Endothelial cell of hepatic sinusoid (primary cell): Measurements from ENCODE around the gene UBE2K.
"Not testable (repeated sequence)": the region's sequence is repeated elsewhere in the genome, so short reads cannot be mapped to it uniquely, and the experiment has no call there.

Experiments used
- in situ Hi-C: cut with HindIII; loops from 2 replicates; pipeline ENCODE4 v1.10.0; 2017; ENCODE audit warnings: low sequenced_read_pairs

The UBE2K gene

DNA sequence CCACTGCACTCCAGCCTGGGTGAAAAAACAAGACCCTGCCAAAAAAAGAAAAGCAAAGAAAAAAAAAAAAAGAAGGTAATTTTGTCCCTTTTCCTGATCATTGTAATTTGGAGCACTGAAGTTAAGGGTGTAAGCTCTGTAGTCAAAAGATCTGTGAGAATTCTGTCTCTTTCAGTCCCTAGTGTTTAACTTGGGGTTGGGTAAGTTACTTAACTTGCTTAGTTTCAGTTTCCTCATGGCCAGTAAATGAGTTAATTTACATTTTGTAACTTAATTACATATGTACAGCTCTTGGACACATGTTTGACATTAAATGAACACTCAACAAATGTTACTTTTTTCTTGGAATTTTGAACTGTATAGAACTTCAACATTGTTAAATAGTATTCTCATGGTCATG, 10.9 kb upstream of the UBE2K start:
- in situ Hi-C loops = no loop called here

DNA sequence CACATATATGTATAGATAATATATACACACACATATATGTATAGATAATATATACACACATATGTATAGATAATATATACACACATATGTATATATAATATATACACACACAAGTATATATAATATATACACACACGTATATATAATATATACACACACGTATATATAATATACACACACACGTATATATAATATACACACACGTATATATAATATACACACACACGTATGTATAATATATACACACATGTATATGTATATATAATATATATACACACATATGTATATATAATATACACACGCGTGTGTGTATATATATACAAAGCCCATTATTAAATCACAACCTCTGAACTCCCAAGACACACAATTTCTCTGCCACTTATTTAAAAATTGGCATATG, 8.0 kb upstream of the UBE2K start:
- in situ Hi-C loops = no loop called here

DNA sequence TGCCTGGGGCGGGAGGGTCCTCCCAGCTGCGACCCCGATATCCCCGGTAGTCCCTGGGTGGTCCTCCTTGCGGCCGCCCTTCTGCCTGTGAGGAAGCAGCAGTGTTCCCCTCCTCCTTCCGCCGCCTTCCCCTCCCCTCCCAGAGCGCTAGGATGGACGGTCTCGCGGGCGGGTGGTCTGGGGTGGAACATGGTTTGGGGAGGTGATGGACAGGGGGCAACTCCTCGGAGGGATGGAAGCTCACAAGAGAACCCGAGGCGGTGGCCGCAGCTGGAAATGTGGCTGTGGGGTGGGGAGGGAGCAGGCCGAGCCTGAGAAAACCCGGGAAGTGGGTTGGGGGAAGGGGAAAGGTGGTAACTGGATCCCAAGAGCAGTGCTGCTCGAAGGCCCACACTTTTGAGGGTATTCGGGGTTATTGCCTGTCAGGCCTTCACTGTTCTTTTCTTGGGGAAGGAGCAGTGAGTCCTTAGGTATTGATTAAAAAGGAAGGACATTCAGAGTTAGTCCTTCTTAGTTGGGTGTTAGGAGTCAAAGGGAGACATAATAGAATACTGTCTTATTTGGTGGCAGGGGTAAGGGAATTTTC, 581 bp downstream of the UBE2K start:
- in situ Hi-C loops = no loop called here

DNA sequence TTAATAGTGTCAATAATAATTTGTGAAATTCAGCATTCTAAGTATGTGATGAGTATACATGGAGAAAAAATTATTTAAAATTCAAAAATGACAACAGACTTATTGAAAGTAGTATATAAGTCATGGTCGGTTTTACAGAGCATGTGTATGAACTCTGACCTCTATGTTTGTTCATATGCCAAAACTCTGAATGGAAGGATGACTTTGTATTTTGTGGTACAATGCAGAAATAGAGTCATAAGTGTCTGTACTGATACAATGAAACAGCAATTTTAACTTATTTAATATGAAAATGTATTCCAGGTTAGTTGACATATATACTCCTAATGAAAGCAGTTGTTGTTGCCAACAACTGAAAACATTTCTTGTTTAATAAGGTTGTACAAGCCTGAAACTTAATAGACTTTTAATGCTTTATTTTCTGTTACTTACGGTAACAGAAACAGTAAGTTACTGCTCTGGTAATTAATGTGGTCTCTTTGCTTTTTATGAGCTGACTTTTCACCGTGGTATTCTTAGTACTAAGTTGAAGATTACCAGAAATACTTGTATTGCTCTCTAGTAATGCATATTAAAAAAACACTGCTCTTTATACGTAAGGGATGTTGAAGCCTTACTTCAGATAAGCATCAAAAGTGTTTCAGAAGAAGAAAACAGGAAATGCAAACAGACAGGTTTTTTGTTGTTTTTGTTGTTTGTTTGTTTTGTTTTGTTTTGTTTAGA, 1.9 kb downstream of the UBE2K start:
- in situ Hi-C loops = no loop called here

DNA sequence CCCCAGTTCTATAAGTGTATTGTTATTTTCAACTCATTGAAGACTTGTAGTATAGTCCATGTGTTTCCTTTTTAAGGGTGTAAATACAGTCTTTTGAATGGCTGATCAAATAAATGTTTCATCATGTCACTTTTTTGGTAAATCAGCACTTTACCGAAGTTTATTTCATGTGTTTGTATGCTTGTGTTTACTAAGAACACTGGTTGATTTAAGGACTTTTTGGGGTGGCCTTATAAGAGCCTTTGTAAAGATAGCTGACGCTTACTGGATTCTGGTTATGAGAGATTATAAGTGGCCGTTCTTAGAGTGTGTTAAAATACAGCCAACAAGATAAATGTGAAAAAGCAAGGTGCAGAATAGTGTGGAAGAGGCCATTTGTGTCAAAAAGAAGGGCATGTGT, 2.6 kb downstream of the UBE2K start:
- in situ Hi-C loops = no loop called here

DNA sequence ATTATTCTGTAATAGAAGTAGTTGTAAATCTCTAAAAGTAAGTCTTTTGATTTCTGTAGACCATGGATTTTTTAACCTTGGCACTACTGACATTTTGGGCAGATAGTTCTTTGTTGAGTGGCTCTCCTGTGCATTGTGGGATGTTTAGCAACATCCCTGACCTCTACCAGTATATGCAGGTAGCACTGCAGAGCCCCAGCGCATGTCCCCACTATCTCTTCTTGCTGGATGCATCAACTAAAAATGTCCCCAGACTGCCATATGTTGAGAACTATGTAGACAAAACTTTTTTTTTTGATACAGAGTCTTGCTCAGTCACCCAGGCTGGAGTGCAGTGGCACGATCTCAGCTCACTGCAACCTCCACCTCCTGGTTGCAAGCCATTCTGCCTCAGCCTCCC, 4.8 kb downstream of the UBE2K start:
- in situ Hi-C loops = no loop called here

DNA sequence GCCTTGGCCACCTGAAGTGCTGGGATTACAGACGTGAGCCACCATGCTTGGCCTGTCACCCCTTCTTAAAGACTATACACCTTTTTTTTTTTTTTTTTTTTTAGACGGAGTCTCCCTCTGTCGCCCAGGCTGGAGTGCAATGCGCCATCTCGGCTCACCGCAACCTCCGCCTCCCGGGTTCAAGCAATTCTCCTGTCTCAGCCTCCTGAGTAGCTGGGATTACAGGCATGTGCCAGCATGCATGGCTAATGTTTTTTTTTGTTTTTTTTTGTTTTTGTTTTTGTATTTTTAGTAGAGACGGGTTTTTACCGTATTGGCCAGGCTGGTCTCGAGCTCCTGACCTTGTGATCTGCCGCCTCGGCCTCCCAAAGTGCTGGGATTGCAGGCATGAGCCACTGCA, 6.9 kb downstream of the UBE2K start:
- in situ Hi-C loops = not testable (repeated sequence)

DNA sequence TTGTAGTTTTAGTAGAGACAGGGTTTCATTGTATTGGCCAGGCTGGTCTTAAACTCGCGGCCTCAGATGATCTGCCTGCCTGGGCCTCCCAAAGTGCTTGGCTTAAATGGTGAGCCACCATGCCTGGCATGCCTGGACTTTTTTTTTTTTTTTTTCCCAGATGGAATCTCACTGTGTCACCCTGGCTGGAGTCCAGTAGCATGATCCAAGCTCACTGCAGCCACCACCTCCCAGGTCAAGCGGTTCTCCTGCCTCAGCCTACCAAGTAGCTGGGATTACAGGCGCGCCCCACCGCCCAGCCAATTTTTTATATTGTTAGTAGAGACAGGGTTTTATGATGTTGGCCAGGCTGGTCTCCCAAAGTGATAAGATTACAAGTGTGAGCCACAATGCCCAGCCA, 8.4 kb downstream of the UBE2K start:
- in situ Hi-C loops = no loop called here

DNA sequence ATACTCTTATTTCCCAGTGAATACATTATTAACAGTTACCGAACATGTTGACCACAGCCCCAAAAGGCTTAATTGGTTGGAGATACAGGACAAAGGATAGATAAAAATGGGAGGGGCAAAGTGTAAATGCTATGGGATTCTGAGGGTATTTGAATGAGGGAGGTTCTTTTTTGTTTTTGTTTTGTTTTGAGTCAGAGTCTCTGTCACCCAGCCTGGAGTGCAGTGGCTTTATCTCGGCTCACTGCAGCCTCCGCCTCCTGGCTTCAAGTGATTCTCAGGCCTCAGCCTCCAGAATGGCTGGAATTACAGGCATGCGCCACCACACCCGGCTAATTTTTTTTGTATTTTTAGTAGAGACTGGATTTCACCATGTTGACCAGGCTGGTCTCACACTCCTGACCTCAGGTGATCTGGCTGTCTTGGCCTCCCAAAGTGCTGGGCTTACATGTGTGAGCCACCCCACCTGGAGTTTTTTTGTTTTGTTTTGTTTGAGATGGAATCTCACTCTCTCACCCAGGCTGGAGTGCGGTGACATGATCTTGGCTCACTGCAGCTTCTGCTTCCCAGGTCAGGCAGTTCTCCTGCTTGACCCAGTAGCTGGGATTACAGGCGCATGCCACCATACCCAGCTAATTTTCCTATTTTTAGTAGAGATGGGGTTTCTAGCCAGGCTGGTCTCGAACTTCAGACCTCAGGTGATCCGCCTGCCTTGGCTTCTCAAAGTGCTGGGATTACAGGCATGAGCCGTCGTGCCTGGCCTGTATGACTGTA, 9.0 kb downstream of the UBE2K start:
- in situ Hi-C loops = no loop called here

DNA sequence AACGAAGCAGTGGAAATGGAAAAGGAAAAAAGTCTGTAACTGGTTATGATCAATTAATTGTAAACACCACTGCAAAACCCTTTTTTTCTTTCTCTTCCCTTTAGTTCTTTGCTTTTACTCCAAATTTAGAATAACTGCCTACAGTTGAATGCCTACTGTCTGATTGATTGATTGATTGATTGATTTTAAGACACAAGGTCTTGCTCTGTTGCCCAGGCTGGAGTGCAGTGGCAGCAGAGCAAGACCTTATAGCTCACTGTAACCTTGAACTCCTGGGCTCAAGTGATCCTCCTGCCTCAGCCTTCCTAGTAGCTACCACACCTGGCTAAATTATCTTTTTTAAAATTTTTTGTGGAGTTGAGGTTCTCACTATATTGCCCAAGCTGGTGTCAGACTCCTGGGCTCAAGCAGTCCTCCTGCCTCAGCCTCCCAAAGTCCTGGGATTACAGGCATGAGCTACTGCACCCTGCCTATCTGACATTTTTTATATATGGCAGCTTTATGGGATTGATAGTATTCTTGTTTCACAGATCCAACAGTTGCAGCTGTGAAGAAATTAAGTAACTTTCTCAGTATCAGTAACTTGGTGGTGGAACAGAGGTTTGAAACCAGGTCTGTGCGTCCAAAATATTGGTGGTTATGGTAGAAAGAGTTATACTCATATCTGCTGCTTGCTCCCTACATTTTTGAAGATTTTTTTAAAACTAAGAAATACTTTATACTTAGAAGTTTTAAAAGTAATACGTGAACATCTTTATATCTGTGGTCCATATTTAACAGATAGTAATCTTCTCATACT, 12.4 kb downstream of the UBE2K start:
- in situ Hi-C loops = no loop called here

DNA sequence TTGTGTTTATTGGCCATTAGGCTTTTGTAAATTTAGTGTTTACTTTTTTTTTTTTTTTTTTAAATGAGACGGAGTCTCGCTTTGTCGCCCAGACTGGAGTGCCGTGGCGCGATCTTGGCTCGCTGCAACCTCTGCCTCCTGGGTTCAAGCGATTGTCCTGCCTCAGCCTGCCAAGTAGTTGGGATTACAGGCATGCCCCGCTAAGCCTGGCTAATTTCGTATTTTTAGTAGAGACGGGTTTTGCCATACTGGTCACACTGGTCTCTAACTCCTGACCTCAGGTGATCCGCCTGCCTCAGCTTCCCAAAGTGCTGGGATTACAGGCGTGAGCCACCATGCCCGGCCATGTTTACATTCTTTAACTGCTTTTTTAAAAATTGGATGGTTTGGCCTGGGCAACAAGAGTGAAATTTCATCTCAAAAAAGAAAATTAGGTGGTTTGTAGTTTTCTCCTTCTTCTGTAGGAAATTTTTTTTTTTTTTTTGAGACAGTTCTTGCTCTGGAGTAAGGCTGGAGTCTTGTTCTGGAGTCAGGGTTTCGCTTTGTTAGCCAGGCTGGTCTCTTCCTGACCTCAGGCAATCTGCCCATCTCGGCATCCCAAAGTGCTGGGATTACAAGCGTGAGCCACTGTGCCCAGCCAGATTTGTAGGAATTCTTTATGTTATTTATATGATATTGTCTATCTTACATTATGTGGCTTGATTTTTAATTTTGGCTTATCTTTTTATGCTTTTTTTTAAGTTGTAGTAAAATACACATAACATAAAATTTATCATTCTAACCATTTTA, 15.1 kb downstream of the UBE2K start:
- in situ Hi-C loops = no loop called here

DNA sequence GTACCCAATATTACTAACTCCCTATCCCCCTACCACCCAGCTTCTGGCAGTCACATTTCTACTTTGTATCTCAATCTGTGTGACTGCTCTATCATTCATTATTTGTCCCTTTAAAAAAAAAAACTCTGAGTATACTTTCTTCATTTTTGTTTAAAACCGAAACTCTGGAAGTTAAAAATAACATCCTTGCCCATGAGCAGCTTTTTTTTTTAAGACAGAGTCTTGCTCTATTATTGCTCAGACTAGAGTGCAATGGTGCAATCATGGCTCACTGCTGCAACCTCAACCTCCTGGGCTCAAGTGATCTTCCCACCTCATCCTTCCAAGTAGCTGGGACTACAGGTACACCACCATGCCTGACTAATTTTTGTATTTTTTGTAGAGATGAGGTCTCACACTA, 15.8 kb downstream of the UBE2K start:
- in situ Hi-C loops = no loop called here

DNA sequence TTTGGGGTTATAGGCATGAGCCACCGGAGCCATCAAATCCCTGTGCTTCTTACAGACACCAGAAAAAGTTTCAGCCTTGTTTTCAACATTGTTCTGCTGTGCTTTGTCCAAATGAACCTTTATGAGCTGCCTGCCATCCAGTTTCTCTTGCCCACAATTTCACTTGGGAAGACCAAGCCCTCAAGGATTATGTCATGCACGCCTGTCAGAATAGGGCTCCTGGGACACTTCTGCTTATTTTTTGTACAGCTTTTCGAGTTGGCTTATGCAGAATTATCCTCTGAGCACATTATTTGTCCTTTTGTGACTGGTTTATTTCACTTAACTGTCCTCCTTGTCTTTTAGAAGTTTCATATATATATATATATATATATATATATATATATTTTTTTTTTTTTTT, 16.2 kb downstream of the UBE2K start:
- in situ Hi-C loops = no loop called here

DNA sequence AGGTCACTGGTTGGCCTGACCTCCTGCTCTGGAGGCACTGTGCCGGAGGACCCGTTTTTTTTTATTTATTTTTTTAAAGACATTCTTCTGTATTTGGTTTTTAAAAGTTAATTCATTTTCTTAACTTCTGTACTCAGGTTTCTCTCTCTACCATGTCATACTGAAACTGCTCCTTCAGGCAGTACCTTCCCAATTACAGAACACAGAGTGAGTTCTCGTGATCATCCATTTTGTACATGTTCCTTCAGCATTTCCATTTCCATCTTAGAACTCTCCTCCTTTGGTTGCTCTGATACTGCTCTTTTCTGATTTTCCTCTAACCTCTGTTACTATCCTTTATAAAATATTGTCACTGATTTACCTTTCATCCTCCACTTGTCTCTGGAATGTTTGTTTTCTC, 17.9 kb downstream of the UBE2K start:
- in situ Hi-C loops = no loop called here

DNA sequence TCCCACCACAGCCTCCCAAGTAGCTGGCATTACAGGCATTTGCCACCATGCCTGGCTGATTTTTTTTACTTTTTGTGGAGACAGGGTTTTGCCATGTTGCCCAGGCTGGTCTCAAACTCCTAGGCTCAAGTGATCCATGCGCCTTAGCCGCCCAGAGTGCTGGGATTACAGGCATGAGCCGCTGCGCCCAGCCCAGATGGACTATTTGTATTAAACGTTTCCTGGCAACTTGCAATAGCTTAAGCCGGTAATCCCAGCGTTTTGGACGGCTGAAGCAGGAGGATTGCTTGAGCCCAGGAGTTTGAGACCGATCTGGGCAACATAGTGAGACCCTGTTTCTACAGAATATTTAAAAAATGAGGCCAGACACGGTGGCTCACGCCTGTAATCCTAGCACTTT, 18.4 kb downstream of the UBE2K start:
- in situ Hi-C loops = no loop called here

DNA sequence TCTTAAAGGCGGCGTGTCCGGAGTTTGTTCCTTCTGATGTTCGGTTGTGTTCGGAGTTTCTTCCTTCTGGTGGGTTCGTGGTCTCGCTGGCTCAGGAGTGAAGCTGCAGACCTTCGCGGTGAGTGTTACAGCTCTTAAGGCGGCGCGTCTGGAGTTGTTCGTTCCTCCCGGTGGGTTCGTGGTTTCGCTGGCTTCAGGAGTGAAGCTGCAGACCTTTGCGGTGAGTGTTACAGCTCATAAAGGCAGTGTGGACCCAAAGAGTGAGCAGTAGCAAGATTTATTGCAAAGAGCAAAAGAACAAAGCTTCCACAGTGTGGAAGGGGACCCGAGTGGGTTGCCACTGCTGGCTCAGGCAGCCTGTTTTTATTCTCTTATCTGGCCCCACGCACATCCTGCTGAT, 19.8 kb downstream of the UBE2K start:
- in situ Hi-C loops = not testable (repeated sequence)

DNA sequence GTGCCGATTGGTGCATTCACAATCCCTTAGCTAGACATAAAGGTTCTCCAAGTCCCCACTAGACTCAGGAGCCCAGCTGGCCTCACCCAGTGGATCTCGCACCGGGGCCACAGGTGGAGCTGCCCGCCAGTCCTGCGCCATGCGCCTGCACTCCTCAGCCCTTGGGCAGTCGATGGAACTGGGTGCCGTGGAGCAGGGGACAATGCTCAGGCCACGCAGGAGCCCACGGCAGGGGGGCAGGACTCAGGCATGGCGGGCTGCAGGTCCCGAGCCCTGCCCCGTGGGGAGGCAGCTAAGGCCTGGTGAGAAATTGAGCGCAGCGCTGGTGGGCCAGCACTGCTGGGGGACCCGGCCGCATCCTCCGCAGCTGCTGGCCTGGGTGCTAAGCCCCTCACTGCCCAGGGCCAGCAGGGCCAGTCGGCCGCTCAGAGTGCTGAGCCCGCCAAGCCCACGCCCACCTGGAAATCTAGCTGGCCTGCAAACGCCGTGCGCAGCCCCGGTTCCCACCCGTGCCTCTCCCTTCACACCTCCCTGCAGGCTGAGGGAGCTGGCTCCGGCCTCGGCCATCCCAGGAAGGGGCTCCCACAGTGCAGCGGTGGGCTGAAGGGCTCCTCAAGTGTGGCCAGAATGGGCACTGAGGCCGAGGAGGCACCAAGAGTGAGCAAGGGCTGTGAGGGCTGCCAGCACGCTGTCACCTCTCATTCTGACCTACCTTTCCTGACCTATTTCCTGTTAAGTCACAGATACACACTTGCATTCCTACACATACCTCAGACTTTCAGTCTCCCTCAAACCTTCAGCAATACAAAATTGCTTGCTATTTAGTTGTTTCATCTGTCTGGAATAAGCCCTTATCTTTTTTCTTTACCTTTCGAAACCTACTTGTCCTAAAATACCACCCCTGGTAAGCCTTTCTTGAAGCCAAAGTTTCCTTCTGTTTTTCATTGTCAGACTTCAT, 20.7 kb downstream of the UBE2K start:
- in situ Hi-C loops = no loop called here

DNA sequence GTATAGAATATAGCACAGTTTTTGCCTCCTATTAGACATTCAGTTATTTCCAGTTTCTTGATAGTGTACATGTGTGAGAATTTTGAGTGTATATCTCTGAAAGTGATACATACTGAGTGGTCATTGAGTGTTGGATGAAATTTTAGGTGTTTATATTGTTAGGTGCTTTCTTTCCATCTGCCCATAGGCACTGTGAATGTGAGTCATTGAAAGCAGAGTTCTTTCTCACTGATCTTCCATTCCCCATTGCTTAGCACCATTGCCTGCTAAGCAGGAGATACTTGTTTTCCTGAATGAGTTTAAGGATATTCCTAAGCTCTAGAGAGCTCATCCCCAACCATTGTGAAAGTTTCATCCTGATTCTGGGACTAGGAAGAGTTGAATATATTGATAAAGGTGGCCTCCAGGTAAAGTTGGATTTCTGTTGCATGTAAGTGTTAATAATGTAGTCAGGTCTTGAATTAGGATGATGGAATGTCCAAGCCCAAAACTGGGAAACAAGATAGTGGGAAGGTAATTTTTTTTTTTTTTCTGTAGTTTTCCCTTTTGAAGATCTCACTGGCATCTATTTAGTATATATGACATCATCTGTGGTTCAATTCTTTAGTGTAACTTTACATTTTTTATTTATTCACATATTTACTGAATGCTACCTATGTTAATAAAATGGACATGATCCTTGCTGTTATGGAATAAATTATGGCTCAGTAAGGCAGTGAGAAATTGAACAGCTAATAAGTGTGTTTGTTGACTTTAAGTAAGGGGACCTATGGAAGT, 22.1 kb downstream of the UBE2K start:
- in situ Hi-C loops = no loop called here

DNA sequence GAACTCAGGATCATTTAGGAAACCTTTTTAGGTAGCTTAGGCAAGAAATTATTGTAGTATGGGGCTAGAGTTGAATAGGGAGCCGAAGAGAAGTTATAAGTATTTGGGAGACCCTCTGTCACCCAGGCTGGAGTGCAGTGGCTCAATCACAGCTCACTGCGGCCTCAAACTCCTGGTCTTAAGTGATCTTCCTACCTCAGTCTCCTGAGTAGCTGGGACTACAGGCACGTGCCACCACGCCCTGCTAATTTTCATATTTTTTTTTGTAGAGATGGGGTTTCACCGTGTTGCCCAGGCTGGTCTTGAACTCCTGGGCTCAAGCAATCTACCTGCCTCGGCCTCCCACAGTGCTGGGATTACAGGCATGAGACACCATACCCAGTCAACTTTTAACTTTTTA, 23.3 kb downstream of the UBE2K start:
- in situ Hi-C loops = not testable (repeated sequence)
